T47D (cell line): ENCODE measurements around the gene APBA2.

Source experiments
- DNase-seq, 2 experiments: peaks; one replicate each; pipeline versions ENCODE4 v3.0.0 to v3.0.0-alpha.2; 2011 to 2012; ENCODE audit warnings: low read depth in 1 of 2, low spot score in 1 of 2
- JUND ChIP-seq: IDR thresholded peaks from 2 replicates; pipeline ENCODE4 v1.6.1; 2012; ENCODE audit warnings: low read depth
- in situ Hi-C: cut with HindIII; loops from 2 replicates; pipeline ENCODE4 v1.10.0; 2016; ENCODE audit warnings: low sequenced_read_pairs, low pct_unique_long_range_greater_than_20kb

The APBA2 gene

DNA sequence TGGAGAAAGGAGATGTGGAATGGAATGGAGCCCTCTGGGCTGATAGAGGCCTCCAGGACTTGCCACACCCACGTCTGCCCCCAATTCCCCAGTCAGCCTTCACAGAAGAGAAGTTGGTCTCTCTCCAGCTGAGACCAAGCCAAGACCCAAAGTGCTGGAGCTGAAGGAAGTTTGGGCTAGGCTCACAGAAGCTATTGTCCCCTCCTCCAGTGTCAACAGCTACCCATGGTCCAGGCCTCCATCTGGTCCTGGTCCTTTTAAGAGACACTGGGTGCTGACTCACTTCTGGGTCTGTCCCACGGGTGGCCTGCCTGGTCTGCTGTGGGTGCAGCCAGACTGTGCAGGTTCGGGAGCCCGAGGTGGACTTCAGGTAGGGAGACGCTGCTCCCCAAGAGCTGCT, 179.8 kb downstream of the APBA2 start:
- in situ Hi-C loops: no loop called here
- no peak for TF ChIP-seq JUND
- DNase-seq: no peak

DNA sequence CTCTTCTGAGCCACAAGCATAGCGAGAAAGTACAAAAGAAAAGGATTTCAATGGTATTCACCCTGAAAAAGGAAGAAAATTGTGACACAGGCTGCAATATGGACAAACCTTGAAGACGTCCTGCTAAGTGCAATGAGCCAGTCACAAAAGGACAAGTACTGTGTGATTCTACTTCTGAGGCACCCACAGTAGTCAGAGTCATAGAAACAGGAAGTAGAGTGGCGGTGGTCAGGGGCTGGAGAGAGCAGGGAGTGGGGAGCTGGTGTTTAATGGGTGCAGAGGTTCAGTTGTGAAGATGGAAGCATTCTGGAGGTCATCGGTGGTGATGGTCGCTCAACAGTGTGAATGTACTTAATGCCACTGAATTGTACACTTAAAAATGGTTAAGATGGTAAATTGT, 180.5 kb downstream of the APBA2 start:
- TF ChIP-seq JUND: no peak
- DNase-seq: no peak
- in situ Hi-C loops: no loop called here

DNA sequence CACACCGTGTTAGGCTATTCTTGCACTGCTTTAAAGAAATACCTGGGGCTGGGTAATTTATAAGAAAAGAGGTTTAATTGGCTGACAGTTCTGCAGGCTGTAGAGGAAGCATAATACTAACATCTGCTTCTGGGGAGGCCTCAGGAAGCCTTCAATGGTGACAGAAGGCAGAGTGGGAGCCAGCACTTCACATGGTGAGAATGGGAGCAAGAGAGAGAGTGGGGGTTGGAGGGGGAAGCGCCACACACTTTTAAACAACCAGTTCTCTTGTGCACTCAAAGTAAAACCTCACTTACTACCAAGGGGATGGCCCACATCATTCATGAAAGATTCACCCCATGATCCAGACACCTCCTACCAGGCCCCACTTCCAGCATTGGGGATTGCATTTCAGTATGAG, 181.1 kb downstream of the APBA2 start:
- TF ChIP-seq JUND: no peak
- DNase-seq: no peak
- in situ Hi-C loops: no loop called here

DNA sequence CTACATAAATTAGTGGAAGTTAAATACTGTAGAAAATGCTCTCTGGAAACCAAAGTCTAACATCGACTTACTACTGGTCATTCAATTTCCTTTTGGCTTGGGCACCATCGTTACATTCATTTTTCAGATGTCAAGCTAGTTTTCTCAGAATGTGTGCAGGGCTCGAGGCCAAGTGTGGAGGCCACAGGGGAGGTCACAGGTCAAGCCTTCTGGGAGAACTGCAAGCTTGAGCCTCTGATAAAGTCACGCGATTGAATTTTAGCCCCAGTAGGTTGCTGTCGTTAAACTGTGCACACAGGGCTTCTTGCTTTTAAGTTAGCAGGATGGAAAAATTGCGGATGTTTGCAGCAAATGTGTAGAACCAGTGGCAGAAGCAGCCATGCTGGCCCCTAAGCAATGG, 182.2 kb downstream of the APBA2 start:
- in situ Hi-C loops: no loop called here
- no peak for TF ChIP-seq JUND

DNA sequence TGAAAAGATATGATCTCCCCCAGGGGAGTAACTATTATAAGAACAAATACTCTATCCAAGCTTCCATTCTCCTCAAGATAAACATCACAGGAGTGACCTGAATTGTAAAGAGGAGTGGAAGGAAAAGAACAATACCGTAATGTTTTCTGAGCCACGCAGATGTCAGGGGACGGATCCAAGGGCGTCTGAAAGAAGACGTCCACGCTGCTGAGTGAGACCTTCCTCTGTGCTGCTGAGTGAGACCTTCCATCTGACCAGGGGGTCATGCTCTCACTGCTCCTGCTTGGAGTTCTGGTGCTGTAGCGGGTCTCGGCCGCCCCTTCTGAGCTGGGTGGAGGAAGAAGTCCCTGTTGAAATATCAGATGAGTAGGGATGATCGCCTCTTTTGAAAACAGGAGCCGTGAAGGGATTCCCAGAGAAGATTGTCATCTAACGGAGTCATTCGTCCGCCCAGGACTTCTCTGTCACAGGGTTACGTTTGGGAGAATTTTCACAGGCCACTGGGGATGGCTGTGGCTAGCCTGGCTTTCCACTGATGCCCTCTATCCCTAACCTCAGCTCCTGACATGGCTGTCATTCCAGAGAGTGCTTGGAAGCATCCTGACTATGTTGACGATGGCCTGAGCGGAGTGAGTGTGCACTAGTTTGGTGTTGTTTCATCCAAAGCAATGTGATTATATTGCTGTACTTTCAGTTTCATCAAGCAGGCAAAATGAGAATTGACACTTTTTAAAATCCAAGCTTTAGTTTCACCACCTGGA, 184.9 kb downstream of the APBA2 start:
- in situ Hi-C loops: no loop called here
- DNase-seq: peak in 1 of 2 experiments; percentile 35
- TF ChIP-seq JUND: no peak

More for the DNA sequence above, 182.2 kb downstream of the APBA2 start:
- DNase-seq: no peak

DNA sequence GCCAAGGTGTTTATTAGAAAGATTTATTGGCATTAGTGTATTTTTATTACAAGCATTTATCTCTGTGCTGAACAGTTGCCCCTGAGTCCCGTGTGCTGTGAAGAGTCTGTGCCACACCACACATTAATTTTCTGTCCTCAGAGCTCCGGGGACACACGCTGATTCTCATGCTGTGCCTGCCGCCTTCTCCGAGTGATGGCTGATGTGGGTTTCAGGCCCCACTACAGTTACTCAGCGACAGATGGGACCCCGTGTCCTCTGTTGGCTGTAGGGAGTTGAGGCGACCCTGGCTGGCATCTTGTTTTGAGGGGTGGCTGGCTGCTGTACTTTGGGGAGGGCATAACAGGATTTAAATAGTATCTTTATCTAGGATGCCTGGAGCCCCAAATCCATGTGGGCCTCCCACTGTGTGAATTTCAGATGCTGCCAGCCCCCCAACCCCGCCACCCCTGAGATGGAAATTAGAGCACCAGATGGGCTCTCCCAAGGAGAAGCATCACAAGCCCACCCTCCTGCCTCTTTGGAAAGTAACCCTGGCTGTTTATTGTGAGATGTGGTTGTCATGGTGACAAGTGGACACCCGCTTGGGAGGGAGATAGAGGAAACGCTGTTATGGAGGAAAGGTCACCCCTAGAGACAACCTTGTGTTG, 185.6 kb downstream of the APBA2 start:
- no peak for TF ChIP-seq JUND
- in situ Hi-C loops: no loop called here
- no peak for DNase-seq

DNA sequence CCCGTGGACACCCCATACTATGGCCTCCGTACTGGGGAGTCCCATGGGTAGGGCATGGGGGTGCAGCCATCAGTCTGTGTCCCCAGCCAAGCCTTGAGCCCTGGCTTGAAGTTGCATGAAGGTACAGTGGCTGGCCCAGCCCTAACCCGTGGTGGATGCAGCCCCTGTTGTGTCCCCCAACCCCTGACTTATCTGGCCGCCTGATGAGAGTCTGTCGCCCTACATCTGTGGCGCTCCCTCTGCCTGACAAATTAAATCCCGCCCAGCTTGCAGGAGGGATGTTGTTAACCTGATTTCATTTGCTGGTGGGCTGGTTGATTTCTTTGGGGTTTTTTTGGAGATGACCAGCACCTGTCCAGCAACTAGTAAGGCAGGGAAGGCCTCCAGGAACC, 186.1 kb downstream of the APBA2 start:
- in situ Hi-C loops: no loop called here
- DNase-seq: no peak
- no peak for TF ChIP-seq JUND

DNA sequence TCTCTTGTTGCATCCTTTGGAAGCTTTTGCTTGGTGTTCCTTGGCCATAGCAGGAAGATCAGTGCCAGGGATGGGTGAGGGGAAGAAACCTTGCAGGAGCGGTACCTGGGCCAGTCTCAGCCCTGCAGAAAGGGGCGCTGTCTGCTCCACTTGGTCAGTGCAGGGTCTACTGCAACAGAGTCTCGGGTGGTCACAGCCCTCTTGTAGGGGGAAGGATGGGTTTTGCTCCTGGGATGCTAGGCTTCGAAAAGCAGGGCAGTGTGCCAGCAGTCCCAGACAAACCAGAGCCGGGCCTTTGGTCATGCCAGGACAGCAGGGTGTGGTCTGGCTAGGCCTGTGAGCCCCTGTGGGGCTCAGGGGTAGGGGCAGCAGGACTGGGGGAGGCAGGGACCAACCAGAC, 186.7 kb downstream of the APBA2 start:
- in situ Hi-C loops: no loop called here
- TF ChIP-seq JUND: no peak
- no peak for DNase-seq

DNA sequence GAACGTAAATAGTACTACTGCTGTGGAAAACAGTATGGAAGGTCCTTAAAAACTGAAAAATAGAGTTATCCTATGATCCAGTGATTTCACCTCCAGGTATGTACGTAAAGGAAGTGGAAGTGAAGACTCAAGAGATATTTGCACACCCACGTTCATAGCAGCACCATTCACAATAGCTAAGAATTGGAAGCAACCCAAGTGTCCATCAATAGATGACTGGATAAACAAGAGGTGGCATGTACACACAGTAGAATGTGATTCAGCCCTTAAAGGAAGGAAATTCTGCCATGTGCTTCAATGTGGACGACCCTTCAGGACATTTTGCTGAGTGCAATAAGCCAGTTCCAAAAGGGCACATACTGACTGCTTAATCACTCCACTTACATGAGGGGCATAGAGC, 188.3 kb downstream of the APBA2 start:
- TF ChIP-seq JUND: no peak
- DNase-seq: no peak
- in situ Hi-C loops: no loop called here

DNA sequence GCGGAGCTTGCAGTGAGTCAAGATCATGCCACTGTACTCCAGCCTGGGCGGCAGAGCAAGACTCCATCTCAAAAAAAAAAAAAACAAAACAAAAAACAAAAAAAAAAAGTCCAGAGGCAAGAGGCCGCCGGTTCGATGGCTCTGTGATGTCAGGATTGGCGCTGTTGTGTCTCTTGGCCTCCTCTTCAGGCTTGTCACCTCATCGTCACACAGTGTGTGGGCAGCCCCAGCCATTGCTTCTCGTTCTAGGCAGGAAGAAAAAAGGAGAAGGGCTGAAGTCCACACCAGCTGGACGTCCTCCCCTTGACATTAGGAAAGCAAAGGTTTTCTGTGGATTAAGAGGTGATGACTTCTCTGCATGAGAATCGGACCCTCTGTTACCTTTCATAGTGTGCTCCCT, 192.8 kb downstream of the APBA2 start:
- no peak for TF ChIP-seq JUND
- in situ Hi-C loops: no loop called here
- no peak for DNase-seq

DNA sequence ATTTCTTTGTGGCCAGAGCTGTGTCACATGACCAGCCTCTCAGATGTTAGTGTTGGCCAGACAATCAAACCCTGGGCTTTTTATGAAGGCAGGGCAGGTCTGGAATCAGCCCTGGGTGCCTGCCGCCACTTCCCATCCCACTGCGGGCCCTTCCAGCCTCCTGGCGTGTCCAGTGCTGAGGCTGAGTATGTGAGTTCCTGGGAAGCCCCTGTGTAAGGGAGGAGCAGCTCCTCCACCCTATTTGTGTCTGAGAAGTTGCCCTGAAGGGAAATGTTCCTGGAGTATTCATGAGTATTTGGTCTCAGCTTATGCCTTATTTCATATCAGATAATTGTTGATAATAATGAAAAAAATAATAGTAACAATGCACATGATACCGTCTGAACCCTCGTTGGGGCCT, 193.7 kb downstream of the APBA2 start:
- no peak for TF ChIP-seq JUND
- no peak for DNase-seq
- in situ Hi-C loops: no loop called here

DNA sequence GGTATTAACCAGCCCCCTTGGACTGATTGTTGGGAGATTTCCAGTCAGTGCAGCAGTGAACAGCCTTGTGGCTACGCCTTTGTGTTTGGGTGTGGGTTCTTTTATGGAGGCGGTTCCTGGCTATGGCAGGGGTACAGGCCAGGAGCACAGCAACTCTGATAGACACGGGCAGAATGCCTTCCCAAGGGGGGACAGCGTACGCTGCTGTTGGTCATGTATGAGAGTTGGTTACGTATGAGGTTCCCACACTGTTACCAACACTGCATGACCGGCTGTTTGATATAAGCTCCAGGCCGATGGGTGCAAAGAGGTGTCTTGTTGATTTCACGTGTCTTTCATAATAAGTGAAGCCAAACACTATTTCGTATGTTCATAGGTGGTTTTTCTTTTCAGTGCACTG, 196.0 kb downstream of the APBA2 start:
- DNase-seq: no peak
- no peak for TF ChIP-seq JUND
- in situ Hi-C loops: no loop called here

DNA sequence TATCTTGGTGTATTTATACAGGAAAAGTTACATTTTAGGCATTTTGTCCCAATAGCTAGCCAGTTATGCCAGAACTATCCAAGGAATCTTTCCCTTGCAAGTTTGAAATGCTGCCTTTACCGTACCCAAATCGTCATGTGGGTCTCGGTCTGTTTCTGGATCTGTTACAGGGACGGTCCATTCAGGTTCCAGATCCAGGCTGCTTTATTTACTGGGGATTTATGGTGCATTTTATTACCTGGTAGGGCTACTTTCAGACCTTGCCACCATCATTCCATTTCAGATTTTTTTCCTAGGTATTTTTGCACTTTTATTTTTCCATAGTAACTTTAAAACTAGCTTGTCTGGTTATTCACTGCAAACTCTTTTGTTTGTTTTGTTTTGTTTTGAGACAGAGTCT, 197.4 kb downstream of the APBA2 start:
- no peak for TF ChIP-seq JUND
- in situ Hi-C loops: no loop called here

DNA sequence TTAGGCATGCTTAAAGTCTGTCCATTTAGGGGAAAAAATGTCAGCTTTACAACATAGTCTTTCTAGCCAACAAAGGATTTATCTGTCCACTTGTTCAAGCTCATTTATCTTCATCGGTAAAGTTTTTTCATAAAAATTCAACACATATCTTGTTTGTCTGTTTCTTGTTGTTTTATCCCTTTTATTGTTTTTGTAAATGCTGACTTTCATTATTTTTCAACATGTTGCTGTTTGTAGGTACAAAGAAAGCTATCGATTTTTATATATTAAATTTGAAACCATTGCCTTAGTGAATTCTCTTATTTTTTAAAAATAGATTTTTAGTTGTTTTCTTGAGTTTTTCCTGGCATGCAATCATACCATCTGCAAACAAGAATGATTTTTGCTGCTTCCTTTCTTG, 198.1 kb downstream of the APBA2 start:
- TF ChIP-seq JUND: no peak
- DNase-seq: no peak
- in situ Hi-C loops: no loop called here

More for the DNA sequence above, 197.4 kb downstream of the APBA2 start:
- no peak for DNase-seq
